H1 (cell line): ENCODE data around the gene ZNF211. TPM values are rescaled to one million over a fixed set of nuclear protein-coding genes. Genes with fewer than 3 reads are reported as not detected.
A peak's percentile ranks its signal among the peaks of the same experiment; 100 is the strongest.

Experiments used
- CTCF ChIA-PET: fragments of 300-600 bp; sonication (Branson Sonifier 250); formaldehyde crosslinking; loops from one replicate; lab custom pipeline; 2021; ENCODE audit not compliant: partially characterized antibody; lab: Charles Lee
- POLR2A ChIA-PET: fragments of 300-600 bp; sonication (Branson Sonifier 250); formaldehyde crosslinking; loops from one replicate; lab custom pipeline; 2021; ENCODE audit warnings: inconsistent platforms; ENCODE audit not compliant: partially characterized antibody; lab: Charles Lee
- DNase-seq, 2 experiments: peaks; one replicate each; pipeline versions ENCODE4 v3.0.0 to v3.0.0-alpha.2; 2010 to 2022; ENCODE audit warnings: low spot score in 2 of 2, low read depth in 1 of 2, mixed read lengths in 1 of 2
- FAIRE-seq: peaks from 2 replicates; lab custom pipeline; 2011; peaks lifted over from hg19 to GRCh38; lab: Jason Lieb, UNC
- H2AFZ ChIP-seq: 2 replicates; pipeline ENCODE4 v1.8.1; 2012; ENCODE audit warnings: low read length, inconsistent platforms
- H2AK5ac ChIP-seq: 2 replicates; pipeline ENCODE4 v1.6.1; 2013; ENCODE audit warnings: low read depth, low read length
- H2BK120ac ChIP-seq: replicated peaks from 2 replicates; pipeline ENCODE3; 2013; ENCODE audit warnings: low read depth, low read length, inconsistent platforms
- H2BK12ac ChIP-seq: 2 replicates; pipeline ENCODE4 v1.6.1; 2013; ENCODE audit warnings: low read depth, low read length
- H2BK15ac ChIP-seq: 2 replicates; pipeline ENCODE4 v1.6.1; 2013; ENCODE audit warnings: low read length
- H2BK20ac ChIP-seq: 2 replicates; pipeline ENCODE4 v1.6.1; 2013; ENCODE audit warnings: low read length
- H2BK5ac ChIP-seq: 2 replicates; pipeline ENCODE4 v1.6.1; 2013; ENCODE audit warnings: low read depth, low read length
- H3K14ac ChIP-seq: 2 replicates; pipeline ENCODE4 v1.6.1; 2013; ENCODE audit warnings: inconsistent platforms; ENCODE audit not compliant: insufficient read length
- H3K18ac ChIP-seq: 2 replicates; pipeline ENCODE4 v1.6.1; 2013; ENCODE audit warnings: low read length; ENCODE audit errors: extremely low read depth
- H3K23ac ChIP-seq: 2 replicates; pipeline ENCODE4 v1.6.1; 2013; ENCODE audit warnings: inconsistent platforms; ENCODE audit not compliant: insufficient read length
- H3K23me2 ChIP-seq: 2 replicates; pipeline ENCODE4 v1.6.1; 2013; ENCODE audit warnings: low read depth, low read length
- H3K27ac ChIP-seq: 2 replicates; pipeline ENCODE4 v1.6.1; 2011; ENCODE audit warnings: low read depth, low read length, inconsistent platforms
- H3K27me3 ChIP-seq, 4 experiments: replicated peaks in 1 of 4; 1 replicate in 1 of 4; 2 replicates in 3 of 4; pipeline versions ENCODE4 v1.6.1 to v1.8.1; 2011 to 2013; ENCODE audit warnings: low read length in 3 of 4, mild to moderate bottlenecking in 3 of 4, inconsistent platforms in 2 of 4, mixed read lengths in 2 of 4, moderate library complexity in 1 of 4; ENCODE audit not compliant: control insufficient read depth in 3 of 4, insufficient read depth in 3 of 4; ENCODE audit errors: extremely low read depth in 1 of 4
- H3K36me3 ChIP-seq, 4 experiments: 2 replicates each; pipeline versions ENCODE4 v1.6.1 to v1.8.1; 2011 to 2013; ENCODE audit warnings: mild to moderate bottlenecking in 4 of 4, low read length in 3 of 4, moderate library complexity in 2 of 4, control low read depth in 1 of 4, inconsistent platforms in 1 of 4; ENCODE audit not compliant: insufficient read depth in 4 of 4, control insufficient read depth in 2 of 4
- H3K4ac ChIP-seq: replicated peaks from 2 replicates; pipeline ENCODE3; 2013; ENCODE audit warnings: low read length, low read depth, mixed read lengths, inconsistent platforms; ENCODE audit not compliant: insufficient read length
- H3K4me1 ChIP-seq, 4 experiments: replicated peaks in 1 of 4; 1 replicate in 1 of 4; 2 replicates in 3 of 4; pipeline versions ENCODE4 v1.6.1 to v1.8.1; 2011 to 2013; ENCODE audit warnings: low read length in 3 of 4, inconsistent platforms in 2 of 4, mixed read lengths in 1 of 4; ENCODE audit not compliant: insufficient read depth in 4 of 4, control insufficient read depth in 3 of 4
- H3K4me2 ChIP-seq, 2 experiments: 2 replicates each; pipeline versions ENCODE4 v1.6.1 to v1.8.1; 2011 to 2013; ENCODE audit warnings: low read depth in 2 of 2, low read length in 2 of 2, control low read depth in 1 of 2, inconsistent platforms in 1 of 2, mild to moderate bottlenecking in 1 of 2; ENCODE audit not compliant: insufficient read depth in 1 of 2
- H3K4me3 ChIP-seq, 4 experiments: fragments of 200-600, 300-600 bp in 1 of 4; sonication (generic), shearing (Covaris generic), sonication (Bioruptor Twin) in 1 of 4; 2 replicates each; pipeline versions ENCODE4 v1.5.1 to v1.8.1; 2011 to 2016; ENCODE audit warnings: low read length in 4 of 4, low read depth in 3 of 4, control low read depth in 2 of 4, inconsistent platforms in 2 of 4, mild to moderate bottlenecking in 2 of 4, mixed read lengths in 1 of 4, moderate library complexity in 1 of 4; ENCODE audit not compliant: insufficient read depth in 2 of 4; ENCODE audit errors: extremely low read depth in 1 of 4
- H3K56ac ChIP-seq: replicated peaks from 2 replicates; pipeline ENCODE3; 2013; ENCODE audit warnings: low read depth, mild to moderate bottlenecking, mixed read lengths, low read length, inconsistent platforms; ENCODE audit not compliant: insufficient read length
- H3K79me1 ChIP-seq: 2 replicates; pipeline ENCODE4 v1.6.1; 2013; ENCODE audit warnings: low read depth, low read length, control low read depth
- H3K79me2 ChIP-seq, 2 experiments: 2 replicates each; pipeline versions ENCODE4 v1.6.1 to v1.8.1; 2012 to 2013; ENCODE audit warnings: low read length in 2 of 2, mild to moderate bottlenecking in 2 of 2, inconsistent platforms in 1 of 2; ENCODE audit not compliant: insufficient read depth in 2 of 2, control insufficient read depth in 1 of 2
- H3K9ac ChIP-seq, 4 experiments: replicated peaks in 1 of 4; 1 replicate in 1 of 4; 2 replicates in 3 of 4; pipeline versions ENCODE4 v1.6.1 to v1.8.1; 2011 to 2013; ENCODE audit warnings: low read depth in 3 of 4, low read length in 3 of 4, control low read depth in 2 of 4, mild to moderate bottlenecking in 2 of 4, moderate library complexity in 2 of 4, inconsistent platforms in 1 of 4; ENCODE audit errors: extremely low read depth in 1 of 4
- H3K9me3 ChIP-seq, 2 experiments: 2 replicates each; pipeline versions ENCODE4 v1.6.1 to v1.8.1; 2012 to 2013; ENCODE audit warnings: mild to moderate bottlenecking in 2 of 2, moderate library complexity in 2 of 2, control low read depth in 1 of 2, inconsistent platforms in 1 of 2, low read depth in 1 of 2, low read length in 1 of 2, mixed read lengths in 1 of 2; ENCODE audit not compliant: insufficient read depth in 2 of 2
- H4K20me1 ChIP-seq, 2 experiments: replicated peaks in 1 of 2; 2 replicates each; pipeline versions ENCODE3 to v1.8.1; 2011 to 2013; ENCODE audit warnings: inconsistent platforms in 2 of 2, low read length in 2 of 2, mild to moderate bottlenecking in 1 of 2; ENCODE audit not compliant: insufficient read depth in 2 of 2, control insufficient read depth in 1 of 2
- H4K5ac ChIP-seq: 2 replicates; pipeline ENCODE4 v1.6.1; 2013; ENCODE audit warnings: low read length, low read depth, mixed read lengths, inconsistent platforms; ENCODE audit not compliant: insufficient read length
- H4K8ac ChIP-seq: 2 replicates; pipeline ENCODE4 v1.8.0; 2013; ENCODE audit warnings: mild to moderate bottlenecking, moderate library complexity, low read length, inconsistent platforms; ENCODE audit not compliant: insufficient read depth; ENCODE audit errors: extremely low read depth
- H4K91ac ChIP-seq: replicated peaks from 2 replicates; pipeline ENCODE3; 2013; ENCODE audit warnings: low read length, mixed read lengths, inconsistent platforms; ENCODE audit not compliant: insufficient read length
- CBX8 ChIP-seq: fragments of 300-800, 300-1000 bp; sonication (generic); IDR thresholded peaks from 2 replicates; pipeline ENCODE4 v1.7.1; 2016; ENCODE audit warnings: low read depth, low read length, borderline replicate concordance
- EP300 ChIP-seq, 2 experiments: IDR thresholded peaks; 1 replicate in 1 of 2; 2 replicates in 1 of 2; pipeline ENCODE4 v1.6.1; 2011 to 2012; ENCODE audit warnings: low read depth in 2 of 2, low read length in 2 of 2, mild to moderate bottlenecking in 2 of 2, borderline replicate concordance in 1 of 2, inconsistent platforms in 1 of 2, moderate library complexity in 1 of 2
- HDAC2 ChIP-seq, 2 experiments: fragments of 300-600 bp in 1 of 2; sonication (generic) in 1 of 2; IDR thresholded peaks; 2 replicates each; pipeline ENCODE4 v1.6.1; 2011 to 2012; ENCODE audit warnings: low read depth in 2 of 2, low read length in 2 of 2, mild to moderate bottlenecking in 2 of 2, moderate library complexity in 2 of 2, borderline replicate concordance in 1 of 2, inconsistent platforms in 1 of 2
- JUN ChIP-seq: IDR thresholded peaks from 2 replicates; pipeline ENCODE4 v1.6.1; 2011; ENCODE audit warnings: low read depth, mild to moderate bottlenecking, improper control_type of control experiment, low read length
- KDM4A ChIP-seq: IDR thresholded peaks from one replicate; pipeline ENCODE4 v1.7.1; 2012; ENCODE audit warnings: low read depth, mild to moderate bottlenecking, moderate library complexity, low read length, inconsistent platforms; ENCODE audit not compliant: severe bottlenecking
- RNF2 ChIP-seq: fragments of 200-900, 300-1000 bp; sonication (generic); IDR thresholded peaks from 2 replicates; pipeline ENCODE4 v1.7.1; 2016; ENCODE audit warnings: borderline replicate concordance, low read depth, mild to moderate bottlenecking, antibody characterized with exemption, low read length; ENCODE audit not compliant: poor library complexity, severe bottlenecking; ENCODE audit errors: missing control alignments
- RXRA ChIP-seq: IDR thresholded peaks from 2 replicates; pipeline ENCODE4 v1.6.1; 2011; ENCODE audit warnings: low read depth, mild to moderate bottlenecking, low read length, moderate library complexity; ENCODE audit not compliant: insufficient read depth
- SP4 ChIP-seq: IDR thresholded peaks from 2 replicates; pipeline ENCODE4 v1.6.1; 2012; ENCODE audit warnings: low read length, inconsistent platforms
- TAF7 ChIP-seq: optimal IDR thresholded peaks from 2 replicates; pipeline ENCODE3; 2011; ENCODE audit warnings: low read depth, mild to moderate bottlenecking, inconsistent platforms, low read length, moderate library complexity, borderline replicate concordance
- whole genome bisulfite sequencing, 2 experiments: shearing (Covaris generic) in 1 of 2; methylation state at CpG; one replicate each; pipeline versions ENCODE4 v1.1.6 to v1.1.7; 2013 to 2015; ENCODE audit warnings: low lambda C conversion rate in 2 of 2, mixed read lengths in 2 of 2, inconsistent platforms in 1 of 2, low coverage in 1 of 2, missing lambda C conversion rate in 1 of 2; ENCODE audit not compliant: insufficient replicate concordance in 2 of 2, insufficient coverage in 1 of 2, insufficient read length in 1 of 2; ENCODE audit errors: extremely low coverage in 1 of 2, missing lambda C conversion rate in 1 of 2; 5-methylcytosine and 5-hydroxymethylcytosine counted together
- polyA plus RNA-seq, 7 experiments: library from polyadenylated mRNA; depleted of rRNA in 3 of 7; stranded (reverse) in 5 of 7; unstranded in 2 of 7; fragments of >200 nt in 5 of 7; fragments of 200-250 nt in 2 of 7; gene quantifications; 1 replicate in 5 of 7; 2 replicates in 1 of 7; 4 replicates in 1 of 7; pipeline versions ENCODE4 v1.2.1 to v1.2.3, GENCODE V29; 2011 to 2013; ENCODE audit warnings: missing spikeins in 2 of 7, mixed read lengths in 2 of 7
- total RNA-seq: library from RNA; stranded (reverse); fragmentation: NEBNext Ultra II Directional; extraction: Animal tissue kit (Norgen Biotek cat#: 25700); gene quantifications from 2 replicates; pipeline ENCODE4 v1.2.1, GENCODE V29; 2021
- TF ChIP-seq, protein P1 (sequence below): IDR thresholded peaks from 2 replicates; pipeline ENCODE4 v1.6.1; 2012; ENCODE audit warnings: low read length, inconsistent platforms

ZNF211 gene
- total and polyA plus RNA-seq, 2 of the 8 experiments (the other 6 are each of a cell fraction or from before 2014, with no cell fraction given): 7.5 to 15.7 TPM

DNA sequence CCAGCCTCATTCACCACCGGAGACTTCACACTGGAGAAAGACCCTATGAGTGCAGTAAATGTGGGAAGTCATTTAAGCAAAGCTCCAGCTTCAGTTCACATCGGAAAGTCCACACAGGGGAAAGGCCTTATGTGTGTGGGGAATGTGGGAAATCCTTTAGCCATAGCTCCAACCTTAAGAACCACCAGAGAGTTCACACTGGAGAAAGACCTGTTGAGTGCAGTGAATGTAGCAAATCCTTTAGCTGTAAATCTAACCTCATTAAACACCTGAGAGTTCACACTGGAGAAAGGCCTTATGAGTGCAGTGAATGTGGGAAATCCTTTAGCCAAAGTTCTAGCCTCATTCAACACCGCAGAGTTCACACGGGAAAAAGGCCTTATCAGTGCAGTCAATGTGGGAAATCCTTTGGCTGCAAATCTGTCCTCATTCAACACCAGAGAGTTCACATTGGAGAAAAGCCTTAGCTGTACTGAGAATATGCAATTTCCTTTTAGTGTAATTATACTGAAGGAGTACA is 8.8 kb downstream of the ZNF211 start:
- H2BK15ac ChIP-seq: no peak overlapping the region
- no peak overlapping the region for H3K9ac ChIP-seq
- H3K18ac ChIP-seq: no peak overlapping the region
- H3K23me2 ChIP-seq: no peaks in the 10 kb centered on the region
- H3K23ac ChIP-seq: no peak overlapping the region
- H3K9me3 ChIP-seq: peaks cover 15 to 17% of the 10 kb centered on the region in 2 experiments
- H2BK12ac ChIP-seq: no peak overlapping the region
- H4K20me1 ChIP-seq: no peaks in the 10 kb centered on the region
- ChIA-PET POLR2A (interaction anchor here (1.2 to 1.3 kb wide), 2 partner anchors 9 to 40 kb away, joined by 3 read pairs; partner anchors contain the start of genes ZNF211 and ZNF551), CTCF (interaction anchor here (0.5 to 0.6 kb wide), 4 partner anchors 17 to 177 kb away, joined by 3 to 4 read pairs (median 3); no protein-coding TSS in a partner anchor)
- no peak overlapping the region for H3K56ac ChIP-seq
- no peak overlapping the region for H4K5ac ChIP-seq
- peaks cover 10 to 43% (median 27%) of the 10 kb centered on the region in 4 experiments; a peak in 7 of 8 replicates for H3K36me3 ChIP-seq
- no peak overlapping the region for H3K4me3 ChIP-seq
- 99% methylated on average over 4 of the region's 4 CpGs; no CpG with 5 or more reads in 1 of the 2 experiments for WGBS, 2 experiments
- DNase-seq: peak in 1 of 2 experiments; percentile 2
- H2BK20ac ChIP-seq: no peak overlapping the region
- no peak overlapping the region for H2BK120ac ChIP-seq
- H3K79me1 ChIP-seq: no peaks in the 10 kb centered on the region
- H4K91ac ChIP-seq: no peak overlapping the region
- H3K14ac ChIP-seq: no peak overlapping the region
- H3K4me2 ChIP-seq: no peak overlapping the region
- H4K8ac ChIP-seq: no peak overlapping the region
- no peak overlapping the region for H3K27ac ChIP-seq
- peaks cover 0 to 2% (median 0%) of the 10 kb centered on the region in 4 experiments; a peak in 1 of 7 replicates for H3K27me3 ChIP-seq
- FAIRE-seq: no peak
- no peak overlapping the region for H2AFZ ChIP-seq
- no peaks in the 10 kb centered on the region for H3K79me2 ChIP-seq
- no peaks in the 10 kb centered on the region for H3K4me1 ChIP-seq
- no peak overlapping the region for H2BK5ac ChIP-seq
- H3K4ac ChIP-seq: no peak overlapping the region
- H2AK5ac ChIP-seq: no peak overlapping the region
- TF ChIP-seq RNF2 (no peak), EP300 (IDR thresholded peaks at IDR 0.05; ENCODE audit: borderline replicate concordance in 1 of 2, low read depth in 2 of 2, low read length in 2 of 2) (no peak), RXRA (no peak), HDAC2 (IDR thresholded peaks at IDR 0.05; ENCODE audit: borderline replicate concordance in 1 of 2, low read depth in 2 of 2, low read length in 2 of 2) (no peak), TAF7 (no peak), SP4 (no peak), JUN (no peak), KDM4A (no peak), CBX8 (no peak)
- TF ChIP-seq, protein P1, sequence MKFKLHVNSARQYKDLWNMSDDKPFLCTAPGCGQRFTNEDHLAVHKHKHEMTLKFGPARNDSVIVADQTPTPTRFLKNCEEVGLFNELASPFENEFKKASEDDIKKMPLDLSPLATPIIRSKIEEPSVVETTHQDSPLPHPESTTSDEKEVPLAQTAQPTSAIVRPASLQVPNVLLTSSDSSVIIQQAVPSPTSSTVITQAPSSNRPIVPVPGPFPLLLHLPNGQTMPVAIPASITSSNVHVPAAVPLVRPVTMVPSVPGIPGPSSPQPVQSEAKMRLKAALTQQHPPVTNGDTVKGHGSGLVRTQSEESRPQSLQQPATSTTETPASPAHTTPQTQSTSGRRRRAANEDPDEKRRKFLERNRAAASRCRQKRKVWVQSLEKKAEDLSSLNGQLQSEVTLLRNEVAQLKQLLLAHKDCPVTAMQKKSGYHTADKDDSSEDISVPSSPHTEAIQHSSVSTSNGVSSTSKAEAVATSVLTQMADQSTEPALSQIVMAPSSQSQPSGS: no peak
